Right cardiac atrium (tissue), 5 donors: Measurements from ENCODE around the gene ZBTB20. TPM values are rescaled to one million over a fixed set of nuclear protein-coding genes. Genes with fewer than 3 reads are reported as not detected.

Experiments
- ATAC-seq, 2 donors: fragments of 200-7000 bp; cut with Tn5 transposase; one replicate each; pipeline versions ENCODE4 v1.8.0 to v1.9.1; 2020; ENCODE audit warnings: moderate library complexity in 2 of 2, mild to moderate bottlenecking in 1 of 2
- DNase-seq, 3 donors: peaks; one replicate each; pipeline ENCODE4 v3.0.0-alpha.2; 2020
- H3K27ac ChIP-seq: one replicate; pipeline ENCODE4 v1.5.1; 2013; ENCODE audit warnings: mild to moderate bottlenecking, low read length, control low read depth, moderate library complexity
- H3K27me3 ChIP-seq: one replicate; pipeline ENCODE4 v1.6.1; 2013; ENCODE audit not compliant: control insufficient read depth, insufficient read depth
- H3K4me1 ChIP-seq: one replicate; pipeline ENCODE4 v1.6.1; 2013; ENCODE audit warnings: low read length; ENCODE audit not compliant: control insufficient read depth, insufficient read depth
- H3K4me3 ChIP-seq: one replicate; pipeline ENCODE4 v1.5.1; 2013; ENCODE audit warnings: low read length, control low read depth
- H3K9me3 ChIP-seq: one replicate; pipeline ENCODE4 v1.6.1; 2013; ENCODE audit warnings: low read length; ENCODE audit not compliant: control insufficient read depth
- WGBS: extraction: QIAGEN DNeasy Blood & Tissue Kit; methylation state at CpG from one replicate; pipeline ENCODE4 v1.1.7; 2013; 5-methylcytosine and 5-hydroxymethylcytosine counted together
- intact Hi-C, 4 donors: fragments of 100-400 bp; cut with DNase I; formaldehyde crosslinking; loops; one replicate each; pipeline versions ENCODE4 v1.11.0 to v1.14.0; 2022 to 2023
- polyA plus RNA-seq: library from polyadenylated mRNA; stranded (reverse); fragments of 200-250 nt; gene quantifications from one replicate; pipeline ENCODE4 v1.2.3, GENCODE V29; 2013
- total RNA-seq, 4 donors: library from RNA; stranded (reverse); fragmentation: NEBNext Ultra II Directional; extraction: Animal tissue kit (Norgen Biotek cat#: 25700); gene quantifications; one replicate each; pipeline ENCODE4 v1.2.1, GENCODE V29; 2021
- donor health status: healthy with polysubstance abuse.
- donor health status: DM: no; HTN: yes; CAD: no.
- donor health status: DM: no; HTN: no; CAD: no.
- donor health status: DM: no; HTN: yes; CAD: no; lungs with severe emphysema.
- donor health status: DM: yes; HTN: yes; CAD: no.

ZBTB20 gene
- total and polyA plus RNA-seq, 5 donors = 6.5 to 87.9 (median 75.5) TPM

- Histone ChIP-seq H3K27me3 (no peaks in the 10 kb centered on the region), H3K27ac (peak overlapping the region; percentile 81), H3K4me3 (no peak overlapping the region), H3K4me1 (peaks cover 5% of the 10 kb centered on the region), H3K9me3 (no peaks in the 10 kb centered on the region)
- ATAC-seq (peak; percentile 57 to 77), DNase-seq (no peak)
- intact Hi-C loops = no loop called here
- 62% methylated on average over 6 of the region's 6 CpGs for WGBS
These were observed 640.3 kb downstream of the ZBTB20 start for GRCh38 chr3:114506591-114507300.

GRCh38 chr3:114504941-114505628, 642.0 kb downstream of the ZBTB20 start:
- Histone ChIP-seq H3K27me3 (no peaks in the 10 kb centered on the region), H3K9me3 (no peaks in the 10 kb centered on the region), H3K27ac (peak overlapping the region; percentile 19), H3K4me1 (peaks cover 2% of the 10 kb centered on the region), H3K4me3 (no peak overlapping the region)
- 88% methylated on average over 4 of the region's 4 CpGs for WGBS
- DNase-seq = no peak
- intact Hi-C loops = no loop called here
- peak in 1 of 2 donors; percentile 33 for ATAC-seq

- intact Hi-C loops = no loop called here
- H3K9me3 ChIP-seq = no peaks in the 10 kb centered on the region
- peaks cover 6% of the 10 kb centered on the region for H3K4me1 ChIP-seq
- DNase-seq = no peak
- H3K4me3 ChIP-seq = no peak overlapping the region
- H3K27ac ChIP-seq = no peak overlapping the region
- H3K27me3 ChIP-seq = no peaks in the 10 kb centered on the region
- ATAC-seq = no peak
- 85% methylated on average over 1 of the region's 1 CpG for WGBS
These were observed 644.9 kb downstream of the ZBTB20 start for GRCh38 chr3:114502204-114502603.

- Histone ChIP-seq H3K27me3 (no peaks in the 10 kb centered on the region), H3K4me1 (peaks cover 11% of the 10 kb centered on the region), H3K4me3 (no peak overlapping the region), H3K27ac (no peak overlapping the region), H3K9me3 (no peaks in the 10 kb centered on the region)
- no peak for DNase-seq
- ATAC-seq = no peak
- 77% methylated on average over 2 of the region's 2 CpGs for WGBS
- intact Hi-C loops = no loop called here
These were observed 647.1 kb downstream of the ZBTB20 start for GRCh38 chr3:114499976-114500375.

GRCh38 chr3:114498539-114499370, 648.3 kb downstream of the ZBTB20 start:
- no peaks in the 10 kb centered on the region for H3K9me3 ChIP-seq
- WGBS = 80% methylated on average over 8 of the region's 8 CpGs
- H3K27ac ChIP-seq = no peak overlapping the region
- H3K27me3 ChIP-seq = no peaks in the 10 kb centered on the region
- ATAC-seq = peak; percentile 37 to 73
- H3K4me1 ChIP-seq = peaks cover 10% of the 10 kb centered on the region
- intact Hi-C loops = no loop called here
- H3K4me3 ChIP-seq = no peak overlapping the region
- peak in 1 of 3 donors; percentile 18 for DNase-seq

GRCh38 chr3:114496874-114497273, 650.2 kb downstream of the ZBTB20 start:
- H3K4me1 ChIP-seq = peaks cover 10% of the 10 kb centered on the region
- no peak overlapping the region for H3K4me3 ChIP-seq
- peak; percentile 64 to 69 for ATAC-seq
- no peaks in the 10 kb centered on the region for H3K9me3 ChIP-seq
- no peak for DNase-seq
- intact Hi-C loops = no loop called here
- no peak overlapping the region for H3K27ac ChIP-seq
- no peaks in the 10 kb centered on the region for H3K27me3 ChIP-seq
- WGBS = 54% methylated on average over 2 of the region's 2 CpGs

GRCh38 chr3:114496466-114496865, 650.6 kb downstream of the ZBTB20 start:
- Histone ChIP-seq H3K4me1 (peaks cover 10% of the 10 kb centered on the region), H3K4me3 (no peak overlapping the region), H3K9me3 (no peaks in the 10 kb centered on the region), H3K27ac (no peak overlapping the region), H3K27me3 (no peaks in the 10 kb centered on the region)
- intact Hi-C loops = no loop called here
- DNase-seq = no peak
- no peak for ATAC-seq
- WGBS = 92% methylated on average over 3 of the region's 3 CpGs

GRCh38 chr3:114496021-114496434, 651.1 kb downstream of the ZBTB20 start:
- H3K9me3 ChIP-seq = no peaks in the 10 kb centered on the region
- H3K27ac ChIP-seq = no peak overlapping the region
- peaks cover 10% of the 10 kb centered on the region for H3K4me1 ChIP-seq
- peak; percentile 71 to 82 for ATAC-seq
- no peaks in the 10 kb centered on the region for H3K27me3 ChIP-seq
- no peak overlapping the region for H3K4me3 ChIP-seq
- intact Hi-C loops = no loop called here
- peak; percentile 38 to 71 (median 58) for DNase-seq
- WGBS = 59% methylated on average over 1 of the region's 1 CpG

- Histone ChIP-seq H3K27me3 (no peaks in the 10 kb centered on the region), H3K27ac (no peak overlapping the region), H3K9me3 (no peaks in the 10 kb centered on the region), H3K4me3 (no peak overlapping the region), H3K4me1 (peaks cover 10% of the 10 kb centered on the region)
- ATAC-seq = no peak
- intact Hi-C loops = no loop called here
- WGBS = 68% methylated on average over 1 of the region's 1 CpG
- DNase-seq = no peak
These were observed 652.6 kb downstream of the ZBTB20 start for GRCh38 chr3:114494498-114494897.

- 96% methylated on average over 1 of the region's 1 CpG for WGBS
- H3K4me1 ChIP-seq = no peaks in the 10 kb centered on the region
These were observed 656.3 kb downstream of the ZBTB20 start for GRCh38 chr3:114490829-114491228.

GRCh38 chr3:114487502-114487901, 659.6 kb downstream of the ZBTB20 start:
- Histone ChIP-seq H3K4me1 (peaks cover 5% of the 10 kb centered on the region), H3K27ac (no peak overlapping the region), H3K9me3 (no peaks in the 10 kb centered on the region), H3K27me3 (no peaks in the 10 kb centered on the region), H3K4me3 (no peak overlapping the region)
- intact Hi-C loops = no loop called here
- DNase-seq = no peak
- WGBS = 88% methylated on average over 8 of the region's 8 CpGs
- no peak for ATAC-seq

More at GRCh38 chr3:114490829-114491228, 656.3 kb downstream of the ZBTB20 start:
- H3K4me3 ChIP-seq = no peak overlapping the region
- DNase-seq (no peak), ATAC-seq (no peak)
- no peak overlapping the region for H3K27ac ChIP-seq
- H3K9me3 ChIP-seq = no peaks in the 10 kb centered on the region
- no peaks in the 10 kb centered on the region for H3K27me3 ChIP-seq
- intact Hi-C loops = no loop called here
